ENCODE data around the gene CNTNAP2. TPM values are rescaled to one million over a fixed set of nuclear protein-coding genes. Genes with fewer than 3 reads are reported as not detected.

CNTNAP2 gene
- total and polyA plus RNA-seq, 11 donors, result 0.01 to 2.6 (median 0.31) TPM; not detected in 3

GRCh38 chr7:148028165-148028564 lies 1911.6 kb downstream of the CNTNAP2 start:
- Histone ChIP-seq H3K27ac (no peak overlapping the region), H3K4me1 (no peaks in the 10 kb centered on the region), H3K27me3 (no peaks in the 10 kb centered on the region), H3K9me3 (no peaks in the 10 kb centered on the region), H3K36me3 (no peaks in the 10 kb centered on the region), H3K4me3 (no peak overlapping the region)
- no peak for DNase-seq
- intact Hi-C loops (cut with DNase I), result no loop called here
- WGBS, 4 donors, result 89 to 96% (median 93%) methylated on average over 3 of the region's 3 CpGs
- TF ChIP-seq CTCF (IDR thresholded peaks at IDR 0.05) (no peak), POLR2A (IDR thresholded peaks at IDR 0.05) (no peak)
- no peak for ATAC-seq

GRCh38 chr7:148031019-148031418 lies 1914.4 kb downstream of the CNTNAP2 start:
- no peak for TF ChIP-seq CTCF (IDR thresholded peaks at IDR 0.05)
- no peak for TF ChIP-seq POLR2A (IDR thresholded peaks at IDR 0.05)
- no peak for ATAC-seq
- intact Hi-C loops (cut with DNase I), result no loop called here
- no peak for DNase-seq
- Histone ChIP-seq H3K4me1 (no peaks in the 10 kb centered on the region), H3K27me3 (no peaks in the 10 kb centered on the region), H3K36me3 (no peaks in the 10 kb centered on the region), H3K9me3 (no peaks in the 10 kb centered on the region), H3K4me3 (no peak overlapping the region), H3K27ac (no peak overlapping the region)
- 24 to 60% (median 37%) methylated on average over 2 of the region's 2 CpGs for WGBS, 4 donors

GRCh38 chr7:148031811-148032210 lies 1915.2 kb downstream of the CNTNAP2 start:
- Histone ChIP-seq H3K4me1 (no peaks in the 10 kb centered on the region), H3K27ac (no peak overlapping the region), H3K4me3 (no peak overlapping the region), H3K27me3 (no peaks in the 10 kb centered on the region), H3K36me3 (no peaks in the 10 kb centered on the region), H3K9me3 (no peaks in the 10 kb centered on the region)
- ATAC-seq, result no peak
- DNase-seq, result no peak
- WGBS, 4 donors, result 68 to 74% (median 72%) methylated on average over 8 of the region's 8 CpGs
- intact Hi-C loops (cut with DNase I), result no loop called here
- no peak for TF ChIP-seq CTCF (IDR thresholded peaks at IDR 0.05)
- TF ChIP-seq POLR2A (IDR thresholded peaks at IDR 0.05), result no peak

GRCh38 chr7:148035950-148036349 lies 1919.3 kb downstream of the CNTNAP2 start:
- Histone ChIP-seq H3K27ac (no peak overlapping the region), H3K4me3 (no peak overlapping the region), H3K9me3 (no peaks in the 10 kb centered on the region), H3K27me3 (no peaks in the 10 kb centered on the region), H3K36me3 (no peaks in the 10 kb centered on the region), H3K4me1 (no peaks in the 10 kb centered on the region)
- DNase-seq, result no peak
- intact Hi-C loops (cut with DNase I), result no loop called here
- TF ChIP-seq POLR2A (IDR thresholded peaks at IDR 0.05) (no peak), CTCF (IDR thresholded peaks at IDR 0.05) (no peak)
- ATAC-seq, result no peak
- 66 to 78% (median 71%) methylated on average over 1 of the region's 1 CpG for WGBS, 4 donors

Data from heart left ventricle (tissue), 16 donors.